Measurements from ENCODE around the gene EHMT1. TPM values are rescaled to one million over a fixed set of nuclear protein-coding genes. Genes with fewer than 3 reads are reported as not detected.

Gene EHMT1
- total RNA-seq, 4 donors from 2014 or later, result 96.4 to 136 (median 118) TPM

- 67 to 70% methylated on average over 10 of the region's 10 CpGs for WGBS, 2 donors
Observed at GRCh38 chr9:137750566-137750965, 131.8 kb downstream of the EHMT1 start.

GRCh38 chr9:137751616-137752015 lies 132.8 kb downstream of the EHMT1 start:
- TF ChIP-seq CTCF (IDR thresholded peaks at IDR 0.05), result no peak
- TF ChIP-seq POLR2A (IDR thresholded peaks at IDR 0.05), result no peak
- no peak for TF ChIP-seq EP300 (IDR thresholded peaks at IDR 0.05)
- no peaks in the 10 kb centered on the region for H3K27me3 ChIP-seq
- no peak for DNase-seq (ENCODE audit: low spot score in 2 of 2)
- whole genome bisulfite sequencing, 2 donors, result 78 to 92% methylated on average over 5 of the region's 5 CpGs
- H3K9me3 ChIP-seq, result peaks cover 0 to 6% (median 0%) of the 10 kb centered on the region in 4 donors
- H3K4me3 ChIP-seq, result no peak overlapping the region
- peaks cover 0 to 20% (median 1%) of the 10 kb centered on the region in 4 donors for H3K4me1 ChIP-seq
- H3K27ac ChIP-seq, result no peak overlapping the region
- peaks cover 0 to 67% (median 14%) of the 10 kb centered on the region in 3 donors for H3K36me3 ChIP-seq

More at GRCh38 chr9:137750566-137750965, 131.8 kb downstream of the EHMT1 start:
- H3K36me3 ChIP-seq, result peaks cover 0 to 68% (median 14%) of the 10 kb centered on the region in 3 donors
- TF ChIP-seq EP300 (IDR thresholded peaks at IDR 0.05) (no peak), CTCF (IDR thresholded peaks at IDR 0.05) (no peak), POLR2A (IDR thresholded peaks at IDR 0.05) (no peak)
- H3K27me3 ChIP-seq, result no peaks in the 10 kb centered on the region
- DNase-seq (ENCODE audit: low spot score in 2 of 2), result no peak
- H3K9me3 ChIP-seq, result peaks cover 0 to 6% (median 0%) of the 10 kb centered on the region in 4 donors
- H3K27ac ChIP-seq, result no peak overlapping the region
- H3K4me1 ChIP-seq, result peaks cover 0 to 20% (median 1%) of the 10 kb centered on the region in 4 donors
- H3K4me3 ChIP-seq, result no peak overlapping the region

GRCh38 chr9:137752426-137752825 lies 133.6 kb downstream of the EHMT1 start:
- H3K36me3 ChIP-seq, result peaks cover 0 to 67% (median 14%) of the 10 kb centered on the region in 3 donors
- no peak overlapping the region for H3K4me3 ChIP-seq
- no peak for DNase-seq (ENCODE audit: low spot score in 2 of 2)
- peaks cover 0 to 6% (median 0%) of the 10 kb centered on the region in 4 donors for H3K9me3 ChIP-seq
- H3K4me1 ChIP-seq, result peaks cover 0 to 20% (median 1%) of the 10 kb centered on the region in 4 donors
- H3K27me3 ChIP-seq, result no peaks in the 10 kb centered on the region
- 88 to 97% methylated on average over 14 of the region's 14 CpGs for WGBS, 2 donors
- no peak overlapping the region for H3K27ac ChIP-seq
- no peak for TF ChIP-seq EP300 (IDR thresholded peaks at IDR 0.05)
- no peak for TF ChIP-seq POLR2A (IDR thresholded peaks at IDR 0.05)
- TF ChIP-seq CTCF (IDR thresholded peaks at IDR 0.05), result no peak

- Histone ChIP-seq H3K4me3 (no peak overlapping the region), H3K27me3 (no peaks in the 10 kb centered on the region), H3K27ac (no peak overlapping the region), H3K4me1 (peaks cover 0 to 20% (median 1%) of the 10 kb centered on the region in 4 donors), H3K9me3 (peaks cover 0 to 6% (median 0%) of the 10 kb centered on the region in 4 donors), H3K36me3 (peaks cover 0 to 71% (median 19%) of the 10 kb centered on the region in 3 donors)
- no peak for TF ChIP-seq EP300 (IDR thresholded peaks at IDR 0.05)
- TF ChIP-seq CTCF (IDR thresholded peaks at IDR 0.05), result no peak
- no peak for TF ChIP-seq POLR2A (IDR thresholded peaks at IDR 0.05)
- WGBS, 2 donors, result 83 to 95% methylated on average over 22 of the region's 22 CpGs
- DNase-seq (ENCODE audit: low spot score in 2 of 2), result no peak
Observed at GRCh38 chr9:137753192-137753765, 134.5 kb downstream of the EHMT1 start.

- H3K27ac ChIP-seq, result no peak overlapping the region
- H3K4me1 ChIP-seq, result peaks cover 0 to 3% (median 0%) of the 10 kb centered on the region in 4 donors
- DNase-seq (ENCODE audit: low spot score in 2 of 2), result no peak
- H3K36me3 ChIP-seq, result peaks cover 0 to 90% (median 19%) of the 10 kb centered on the region in 3 donors
- H3K9me3 ChIP-seq, result peaks cover 0 to 6% (median 0%) of the 10 kb centered on the region in 4 donors
- no peaks in the 10 kb centered on the region for H3K27me3 ChIP-seq
- no peak for TF ChIP-seq EP300 (IDR thresholded peaks at IDR 0.05)
- TF ChIP-seq POLR2A (IDR thresholded peaks at IDR 0.05), result no peak
- TF ChIP-seq CTCF (IDR thresholded peaks at IDR 0.05), result no peak
- 96 to 97% methylated on average over 7 of the region's 7 CpGs for WGBS, 2 donors
- H3K4me3 ChIP-seq, result no peak overlapping the region
Observed at GRCh38 chr9:137755261-137755927, 136.6 kb downstream of the EHMT1 start.
